Epithelial cell of esophagus (primary cell): Measurements from ENCODE around the gene FHIT.
A peak's percentile ranks its signal among the peaks of the same experiment; 100 is the strongest.

ENCODE experiments used
- DNase-seq: peaks from one replicate; pipeline ENCODE4 v3.0.0; 2010; ENCODE audit warnings: low read depth
- H3K4me3 ChIP-seq: 2 replicates; pipeline ENCODE4 v1.5.1; 2011; ENCODE audit warnings: mild to moderate bottlenecking, low read length, control low read depth
- TF ChIP-seq, protein P1 (sequence below): IDR thresholded peaks from 2 replicates; pipeline ENCODE4 v1.5.1; 2011; ENCODE audit warnings: low read depth, mild to moderate bottlenecking, low read length, control low read depth, inconsistent platforms; ENCODE audit not compliant: insufficient read depth; ENCODE audit errors: missing control alignments

FHIT gene

DNA sequence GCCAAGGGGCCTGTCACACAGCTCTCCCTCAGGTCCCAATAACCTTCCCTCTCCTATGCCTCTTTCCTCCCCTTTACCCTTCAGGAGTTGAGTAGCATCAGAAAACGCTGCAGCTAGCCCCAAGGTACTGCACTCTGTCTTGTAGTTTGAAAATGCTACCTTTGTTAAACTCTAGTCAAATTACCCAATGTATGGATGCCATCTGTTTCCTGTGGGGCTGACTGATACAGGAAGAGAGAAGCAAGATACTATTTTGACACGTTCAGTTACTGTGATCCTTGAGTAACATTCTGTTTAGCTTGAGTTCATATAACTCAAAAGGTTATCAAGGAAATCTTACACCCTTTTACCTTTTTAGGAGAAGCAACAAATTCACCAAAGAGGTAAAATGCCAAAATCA lies 493.1 kb downstream of the FHIT start:
- no peak for DNase-seq
- no peak overlapping the region for H3K4me3 ChIP-seq
- TF ChIP-seq, protein P1, sequence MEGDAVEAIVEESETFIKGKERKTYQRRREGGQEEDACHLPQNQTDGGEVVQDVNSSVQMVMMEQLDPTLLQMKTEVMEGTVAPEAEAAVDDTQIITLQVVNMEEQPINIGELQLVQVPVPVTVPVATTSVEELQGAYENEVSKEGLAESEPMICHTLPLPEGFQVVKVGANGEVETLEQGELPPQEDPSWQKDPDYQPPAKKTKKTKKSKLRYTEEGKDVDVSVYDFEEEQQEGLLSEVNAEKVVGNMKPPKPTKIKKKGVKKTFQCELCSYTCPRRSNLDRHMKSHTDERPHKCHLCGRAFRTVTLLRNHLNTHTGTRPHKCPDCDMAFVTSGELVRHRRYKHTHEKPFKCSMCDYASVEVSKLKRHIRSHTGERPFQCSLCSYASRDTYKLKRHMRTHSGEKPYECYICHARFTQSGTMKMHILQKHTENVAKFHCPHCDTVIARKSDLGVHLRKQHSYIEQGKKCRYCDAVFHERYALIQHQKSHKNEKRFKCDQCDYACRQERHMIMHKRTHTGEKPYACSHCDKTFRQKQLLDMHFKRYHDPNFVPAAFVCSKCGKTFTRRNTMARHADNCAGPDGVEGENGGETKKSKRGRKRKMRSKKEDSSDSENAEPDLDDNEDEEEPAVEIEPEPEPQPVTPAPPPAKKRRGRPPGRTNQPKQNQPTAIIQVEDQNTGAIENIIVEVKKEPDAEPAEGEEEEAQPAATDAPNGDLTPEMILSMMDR: no peak

DNA sequence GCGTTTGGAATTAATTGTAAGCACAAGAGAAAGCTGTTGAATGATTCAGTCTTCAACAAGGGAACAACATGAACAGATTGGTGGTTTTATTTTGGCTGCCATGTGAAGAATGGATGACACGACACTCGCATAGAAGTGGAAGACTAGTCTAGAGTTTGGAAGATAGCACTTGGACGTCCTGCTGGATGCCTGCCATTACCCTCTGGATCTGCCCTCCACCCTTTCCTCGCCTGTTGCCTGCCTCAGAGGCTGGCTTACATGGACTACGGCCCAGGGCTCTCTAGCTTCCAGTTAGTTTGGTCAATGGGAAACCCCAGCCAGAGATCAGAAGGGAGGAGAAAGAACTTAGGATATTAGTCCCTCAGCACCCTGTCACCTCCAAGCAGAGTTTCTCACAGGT lies 493.5 kb downstream of the FHIT start:
- H3K4me3 ChIP-seq: no peak overlapping the region
- TF ChIP-seq, protein P1: no peak
- no peak for DNase-seq

DNA sequence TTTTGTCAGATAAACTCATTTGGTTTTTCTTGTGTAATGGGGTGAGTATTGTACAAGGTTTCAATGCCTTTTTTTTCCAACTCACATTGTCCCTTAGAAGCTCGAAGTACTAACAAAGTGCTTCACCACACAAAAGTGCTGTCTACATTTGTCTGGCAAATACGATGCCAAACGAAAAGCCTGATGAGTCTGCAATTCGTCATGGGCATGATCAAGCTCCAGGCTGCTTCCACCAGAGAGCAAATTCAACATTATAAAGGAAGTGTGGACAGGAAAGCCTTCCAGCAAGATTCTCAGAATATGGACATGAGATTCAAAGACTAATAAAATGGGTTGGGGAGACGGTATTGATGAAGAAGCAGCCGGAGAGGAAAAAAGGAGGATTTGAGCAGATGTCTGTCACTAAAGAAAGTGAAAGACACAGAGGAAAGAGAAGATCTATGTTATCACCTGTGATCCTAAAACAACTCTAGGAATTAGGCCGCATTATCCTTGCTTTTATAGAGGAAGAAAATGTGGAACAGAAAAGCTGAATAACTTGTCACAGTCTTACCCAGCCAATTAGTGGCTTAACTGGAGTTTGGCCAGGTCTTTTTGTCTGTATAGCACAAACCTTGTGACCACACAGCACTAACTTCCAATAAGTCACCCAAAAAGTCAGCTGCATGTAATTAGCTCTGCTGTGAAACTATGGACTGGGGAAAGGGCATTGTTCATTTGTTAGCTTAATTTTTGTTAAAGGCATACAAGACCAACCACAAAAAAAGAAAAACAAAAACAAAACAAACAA lies 494.8 kb downstream of the FHIT start:
- DNase-seq: peak; percentile 33
- no peak overlapping the region for H3K4me3 ChIP-seq
- TF ChIP-seq, protein P1: no peak

DNA sequence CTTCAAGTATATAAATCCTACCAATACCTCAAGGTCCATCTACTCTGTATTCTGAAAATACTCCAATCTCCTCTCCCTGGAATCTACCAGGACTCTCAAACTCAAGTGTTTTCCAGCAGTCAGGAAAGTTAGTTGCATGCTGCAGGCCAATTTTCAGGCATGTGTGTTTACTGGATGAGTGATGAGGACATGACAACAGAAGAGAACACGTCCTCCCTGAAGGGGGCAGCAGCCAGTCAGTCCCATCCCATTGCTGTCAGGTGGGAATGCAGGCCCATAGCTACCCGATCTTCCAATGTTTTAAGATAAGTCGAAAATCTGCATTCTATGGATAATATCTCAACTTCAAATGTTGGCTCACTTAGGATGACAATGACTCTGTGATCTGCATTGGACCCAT lies 496.2 kb downstream of the FHIT start:
- TF ChIP-seq, protein P1: peak; percentile 8
- peak; percentile 6 for DNase-seq
- no peak overlapping the region for H3K4me3 ChIP-seq

DNA sequence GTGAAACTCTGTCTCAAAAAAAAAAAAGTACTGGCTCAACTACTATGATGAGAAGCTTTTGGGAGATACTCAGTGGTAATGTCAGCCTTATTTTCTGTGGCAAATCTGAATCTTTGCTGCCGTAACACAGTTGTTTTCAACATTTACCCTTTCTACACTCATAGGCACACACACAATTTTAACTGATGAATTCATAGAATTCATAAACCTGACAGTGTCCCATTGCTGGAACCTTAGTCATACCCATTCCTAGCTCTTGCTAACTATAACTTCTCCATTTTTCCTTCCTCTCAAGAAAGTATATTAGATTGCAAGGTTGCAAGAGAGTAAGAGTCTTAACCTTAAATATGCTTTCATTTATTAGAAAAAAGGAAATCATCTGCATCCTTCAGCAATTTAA lies 496.6 kb downstream of the FHIT start:
- DNase-seq: no peak
- TF ChIP-seq, protein P1: no peak
- H3K4me3 ChIP-seq: no peak overlapping the region

DNA sequence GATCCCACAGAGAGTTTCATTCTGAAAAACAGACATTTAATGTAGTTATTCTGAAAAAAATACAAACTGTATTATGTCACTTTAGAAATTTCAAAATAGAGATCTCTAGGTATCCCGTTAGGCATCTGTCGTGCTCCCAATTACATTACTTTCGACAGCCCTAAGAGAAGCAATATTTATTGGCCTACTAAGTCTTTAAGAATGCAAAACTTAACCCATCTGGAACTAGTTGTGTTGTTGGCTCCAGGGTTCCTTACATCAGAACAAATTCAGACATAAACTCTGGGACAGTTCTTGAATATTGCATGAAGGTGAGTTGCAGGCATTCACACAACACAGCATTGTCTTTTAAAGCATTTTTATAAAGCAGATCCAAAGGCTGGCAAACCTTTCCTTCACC lies 498.4 kb downstream of the FHIT start:
- DNase-seq: no peak
- no peak overlapping the region for H3K4me3 ChIP-seq
- TF ChIP-seq, protein P1: no peak
